HL-60 (cell line): ENCODE data around the gene H19.

Source experiments
- GABPA ChIP-seq: IDR thresholded peaks from 2 replicates; pipeline ENCODE4 v1.6.1; 2012; ENCODE audit warnings: low read depth
- POLR2AphosphoS5 ChIP-seq: IDR thresholded peaks from 2 replicates; pipeline ENCODE4 v1.6.1; 2012; ENCODE audit warnings: low read depth
- SPI1 ChIP-seq: IDR thresholded peaks from 2 replicates; pipeline ENCODE4 v1.6.1; 2012; ENCODE audit warnings: low read depth, mild to moderate bottlenecking, borderline replicate concordance
- TF ChIP-seq, protein P1 (sequence below): IDR thresholded peaks from one replicate; pipeline ENCODE4 v1.5.1; 2011; ENCODE audit warnings: low read length, control low read depth, inconsistent platforms; ENCODE audit not compliant: insufficient read depth
- TF ChIP-seq, protein P2 (sequence below): IDR thresholded peaks from 2 replicates; pipeline ENCODE4 v1.6.1; 2012; ENCODE audit warnings: low read depth; ENCODE audit not compliant: insufficient replicate concordance

DNA sequence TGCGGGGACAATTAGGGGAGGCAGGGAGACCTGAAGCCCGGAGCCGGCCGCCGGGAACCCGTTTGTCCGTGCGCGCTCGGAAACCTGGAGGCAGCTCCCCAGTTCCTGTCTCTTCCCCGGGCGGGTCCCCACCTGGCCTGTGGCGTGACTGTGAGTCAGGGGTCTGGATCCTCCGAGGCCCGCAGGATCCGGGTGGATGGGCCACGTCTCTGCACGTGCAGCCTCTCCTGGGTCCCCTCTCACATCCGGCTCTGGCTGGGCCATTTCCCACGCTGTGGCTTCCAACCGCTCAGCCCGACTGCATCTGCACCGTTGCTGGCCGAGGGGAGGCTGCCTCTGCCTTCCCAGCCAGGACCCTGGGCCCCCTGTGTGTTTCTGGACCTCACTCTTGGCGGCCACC, 14.8 kb upstream of the H19 start:
- TF ChIP-seq, protein P1, sequence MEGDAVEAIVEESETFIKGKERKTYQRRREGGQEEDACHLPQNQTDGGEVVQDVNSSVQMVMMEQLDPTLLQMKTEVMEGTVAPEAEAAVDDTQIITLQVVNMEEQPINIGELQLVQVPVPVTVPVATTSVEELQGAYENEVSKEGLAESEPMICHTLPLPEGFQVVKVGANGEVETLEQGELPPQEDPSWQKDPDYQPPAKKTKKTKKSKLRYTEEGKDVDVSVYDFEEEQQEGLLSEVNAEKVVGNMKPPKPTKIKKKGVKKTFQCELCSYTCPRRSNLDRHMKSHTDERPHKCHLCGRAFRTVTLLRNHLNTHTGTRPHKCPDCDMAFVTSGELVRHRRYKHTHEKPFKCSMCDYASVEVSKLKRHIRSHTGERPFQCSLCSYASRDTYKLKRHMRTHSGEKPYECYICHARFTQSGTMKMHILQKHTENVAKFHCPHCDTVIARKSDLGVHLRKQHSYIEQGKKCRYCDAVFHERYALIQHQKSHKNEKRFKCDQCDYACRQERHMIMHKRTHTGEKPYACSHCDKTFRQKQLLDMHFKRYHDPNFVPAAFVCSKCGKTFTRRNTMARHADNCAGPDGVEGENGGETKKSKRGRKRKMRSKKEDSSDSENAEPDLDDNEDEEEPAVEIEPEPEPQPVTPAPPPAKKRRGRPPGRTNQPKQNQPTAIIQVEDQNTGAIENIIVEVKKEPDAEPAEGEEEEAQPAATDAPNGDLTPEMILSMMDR = no peak
- no peak for TF ChIP-seq GABPA
- TF ChIP-seq POLR2AphosphoS5 = no peak
- TF ChIP-seq, protein P2, sequence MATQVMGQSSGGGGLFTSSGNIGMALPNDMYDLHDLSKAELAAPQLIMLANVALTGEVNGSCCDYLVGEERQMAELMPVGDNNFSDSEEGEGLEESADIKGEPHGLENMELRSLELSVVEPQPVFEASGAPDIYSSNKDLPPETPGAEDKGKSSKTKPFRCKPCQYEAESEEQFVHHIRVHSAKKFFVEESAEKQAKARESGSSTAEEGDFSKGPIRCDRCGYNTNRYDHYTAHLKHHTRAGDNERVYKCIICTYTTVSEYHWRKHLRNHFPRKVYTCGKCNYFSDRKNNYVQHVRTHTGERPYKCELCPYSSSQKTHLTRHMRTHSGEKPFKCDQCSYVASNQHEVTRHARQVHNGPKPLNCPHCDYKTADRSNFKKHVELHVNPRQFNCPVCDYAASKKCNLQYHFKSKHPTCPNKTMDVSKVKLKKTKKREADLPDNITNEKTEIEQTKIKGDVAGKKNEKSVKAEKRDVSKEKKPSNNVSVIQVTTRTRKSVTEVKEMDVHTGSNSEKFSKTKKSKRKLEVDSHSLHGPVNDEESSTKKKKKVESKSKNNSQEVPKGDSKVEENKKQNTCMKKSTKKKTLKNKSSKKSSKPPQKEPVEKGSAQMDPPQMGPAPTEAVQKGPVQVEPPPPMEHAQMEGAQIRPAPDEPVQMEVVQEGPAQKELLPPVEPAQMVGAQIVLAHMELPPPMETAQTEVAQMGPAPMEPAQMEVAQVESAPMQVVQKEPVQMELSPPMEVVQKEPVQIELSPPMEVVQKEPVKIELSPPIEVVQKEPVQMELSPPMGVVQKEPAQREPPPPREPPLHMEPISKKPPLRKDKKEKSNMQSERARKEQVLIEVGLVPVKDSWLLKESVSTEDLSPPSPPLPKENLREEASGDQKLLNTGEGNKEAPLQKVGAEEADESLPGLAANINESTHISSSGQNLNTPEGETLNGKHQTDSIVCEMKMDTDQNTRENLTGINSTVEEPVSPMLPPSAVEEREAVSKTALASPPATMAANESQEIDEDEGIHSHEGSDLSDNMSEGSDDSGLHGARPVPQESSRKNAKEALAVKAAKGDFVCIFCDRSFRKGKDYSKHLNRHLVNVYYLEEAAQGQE = no peak
- TF ChIP-seq SPI1 = no peak
